Measurements from ENCODE around the gene PLXNA3. TPM values are rescaled to one million over a fixed set of nuclear protein-coding genes. Genes with fewer than 3 reads are reported as not detected.

Gene PLXNA3
- total RNA-seq, result 10 to 100 TPM in 7 of 8 experiments, 1 to 10 TPM in 1; 8.6 to 38.0 (median 22.3) TPM

- Histone ChIP-seq H3K4me3 (peak within 1 kb of the TSS; percentile 76 to 90 (median 87)), H3K4me1 (replicated peaks in 1 of 2) (peaks cover 7% of the 10 kb centered on the region in 2 donors), H3K27ac (peak within 1 kb of the TSS; percentile 97 to 98)
- in situ Hi-C loops (cut with MboI; ENCODE audit: low pct_unique_long_range_greater_than_20kb in 2 of 9, low sequenced_read_pairs in 9 of 9, unreplicated experiment in 9 of 9), result no loop called here
- peak; percentile 66 to 83 (median 70) for ATAC-seq (replicated peaks in 6 of 8)
- no CpG with 5 or more reads among the region's 88 CpGs for WGBS, 10 experiments
Measured at GRCh38 chrX:154458116-154458953, at the start of gene PLXNA3. TSS of gene PLXNA3 (plus strand) at chrX:154458281. CDS start at chrX:154460184, 1,903 bp downstream.

DNA sequence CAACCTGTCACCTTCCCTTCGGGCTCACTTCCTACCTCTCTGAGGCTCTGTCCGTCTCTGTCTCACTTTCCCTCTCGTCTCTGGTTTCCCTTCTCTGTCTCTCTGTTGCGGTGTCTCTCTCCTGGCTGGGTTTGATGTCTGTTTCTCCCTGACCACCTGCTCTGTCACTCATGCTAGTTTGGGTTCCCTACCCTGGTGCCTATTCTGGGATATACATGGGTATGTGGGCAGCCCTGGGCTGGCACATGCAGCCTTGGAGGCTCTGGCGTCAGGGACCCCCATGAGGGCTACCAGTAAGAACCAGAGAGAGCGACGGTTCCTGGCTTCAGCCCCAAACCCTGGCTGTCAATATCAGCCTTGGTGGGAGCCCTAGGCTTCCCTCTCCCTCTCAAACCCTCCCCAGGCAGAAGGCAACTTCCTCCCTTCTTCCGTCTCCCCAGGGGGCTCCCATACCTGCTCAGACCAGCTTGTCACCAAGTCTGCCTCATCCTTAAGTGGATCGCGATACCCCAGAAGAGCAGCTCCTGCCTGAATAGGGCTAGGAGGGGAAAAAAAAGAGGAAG is 49.3 kb upstream of the PLXNA3 start:
- Histone ChIP-seq H3K4me1 (replicated peaks in 1 of 2) (peaks cover 9 to 10% of the 10 kb centered on the region in 2 donors), H3K27ac (no peak overlapping the region), H3K4me3 (peak overlapping the region in 1 of 5 donors; percentile 0)
- no peak for ATAC-seq (replicated peaks in 6 of 8)
- in situ Hi-C loops (cut with MboI; ENCODE audit: low pct_unique_long_range_greater_than_20kb in 2 of 9, low sequenced_read_pairs in 9 of 9, unreplicated experiment in 9 of 9), result no loop called here
- 25 to 48% methylated on average over 2 of the region's 10 CpGs; no CpG with 5 or more reads in 8 of the 10 experiments for WGBS, 10 experiments

DNA sequence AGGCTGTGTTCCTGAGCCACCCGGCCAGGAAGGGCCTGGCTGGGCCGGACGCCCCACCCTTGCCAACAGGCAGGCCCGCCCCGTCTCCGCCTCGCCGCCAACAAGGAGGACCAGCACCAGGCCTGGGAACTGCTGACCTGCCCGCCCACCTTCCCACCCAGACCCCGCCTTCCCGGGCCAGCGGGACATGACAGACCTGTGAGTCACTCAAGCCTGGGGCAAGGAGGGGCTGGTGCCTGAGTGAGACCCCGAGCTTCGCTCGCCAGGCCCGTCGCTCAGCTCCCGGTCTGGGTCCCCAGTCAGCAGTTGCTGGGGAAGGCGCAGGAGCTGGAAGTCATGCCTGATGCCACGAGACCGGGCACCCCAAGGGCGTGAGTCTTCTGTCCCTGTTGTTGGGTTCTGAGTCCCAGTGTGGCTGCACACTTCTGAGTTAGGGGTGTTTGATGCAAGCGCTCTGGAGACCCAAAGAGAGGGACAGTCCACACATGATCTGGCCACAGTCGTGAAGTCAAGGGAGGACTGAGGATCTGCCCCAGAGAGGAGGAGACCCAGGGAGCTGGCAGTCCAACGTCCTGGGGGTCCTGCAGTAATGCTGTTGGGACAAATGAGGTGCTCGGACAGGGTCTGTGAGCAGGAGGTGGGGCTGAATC is 48.7 kb upstream of the PLXNA3 start, which contains the start of gene DNASE1L1:
TSS of gene DNASE1L1 (minus strand) at position 33 of the 650 bp plus-strand sequence. CDS start 3,686 bp downstream, outside the sequence.
- WGBS, 10 experiments, result 0 to 49% methylated on average over 1 to 7 of the region's 26 CpGs; no CpG with 5 or more reads in 8 of the 10 experiments
- H3K4me3 ChIP-seq, result peak within 1 kb of the TSS in 1 of 5 donors; percentile 0
- H3K27ac ChIP-seq, result peak within 1 kb of the TSS in 1 of 2 donors; percentile 46
- ATAC-seq (replicated peaks in 6 of 8), result peak; percentile 53 to 77 (median 65)
- in situ Hi-C loops (cut with MboI; ENCODE audit: low pct_unique_long_range_greater_than_20kb in 2 of 9, low sequenced_read_pairs in 9 of 9, unreplicated experiment in 9 of 9), result no loop called here
- H3K4me1 ChIP-seq (replicated peaks in 1 of 2), result peaks cover 9 to 10% of the 10 kb centered on the region in 2 donors

GRCh38 chrX:154411981-154412340 is 46.1 kb upstream of the PLXNA3 start:
- in situ Hi-C loops (cut with MboI; ENCODE audit: low pct_unique_long_range_greater_than_20kb in 2 of 9, low sequenced_read_pairs in 9 of 9, unreplicated experiment in 9 of 9), result no loop called here
- peak; percentile 48 to 90 (median 77) for ATAC-seq (replicated peaks in 6 of 8)
- peak overlapping the region; percentile 70 to 97 (median 84) for H3K4me3 ChIP-seq
- peak overlapping the region; percentile 91 to 92 for H3K27ac ChIP-seq
- no CpG with 5 or more reads among the region's 29 CpGs for WGBS, 10 experiments
- peaks cover 9 to 10% of the 10 kb centered on the region in 2 donors for H3K4me1 ChIP-seq (replicated peaks in 1 of 2)

GRCh38 chrX:154412468-154412867 is 45.6 kb upstream of the PLXNA3 start:
- Histone ChIP-seq H3K4me3 (peak overlapping the region; percentile 70 to 97 (median 84)), H3K4me1 (replicated peaks in 1 of 2) (peaks cover 9 to 10% of the 10 kb centered on the region in 2 donors), H3K27ac (peak overlapping the region; percentile 91 to 92)
- in situ Hi-C loops (cut with MboI; ENCODE audit: low pct_unique_long_range_greater_than_20kb in 2 of 9, low sequenced_read_pairs in 9 of 9, unreplicated experiment in 9 of 9), result no loop called here
- ATAC-seq (replicated peaks in 6 of 8), result peak in 3 of 8 experiments; percentile 6 to 29 (median 7)
- WGBS, 10 experiments, result 0 to 43% methylated on average over 2 of the region's 4 CpGs; no CpG with 5 or more reads in 8 of the 10 experiments

GRCh38 chrX:154413142-154413541 is 44.9 kb upstream of the PLXNA3 start:
- in situ Hi-C loops (cut with MboI; ENCODE audit: low pct_unique_long_range_greater_than_20kb in 2 of 9, low sequenced_read_pairs in 9 of 9, unreplicated experiment in 9 of 9), result no loop called here
- no peak overlapping the region for H3K27ac ChIP-seq
- H3K4me3 ChIP-seq, result no peak overlapping the region
- peaks cover 9 to 10% of the 10 kb centered on the region in 2 donors for H3K4me1 ChIP-seq (replicated peaks in 1 of 2)
- WGBS, 10 experiments, result no CpG with 5 or more reads among the region's 8 CpGs
- ATAC-seq (replicated peaks in 6 of 8), result no peak

- in situ Hi-C loops (cut with MboI; ENCODE audit: low pct_unique_long_range_greater_than_20kb in 2 of 9, low sequenced_read_pairs in 9 of 9, unreplicated experiment in 9 of 9), result no loop called here
- WGBS, 10 experiments, result 58 to 100% methylated on average over 1 to 2 of the region's 7 CpGs; no CpG with 5 or more reads in 8 of the 10 experiments
- ATAC-seq (replicated peaks in 6 of 8), result no peak
- H3K4me1 ChIP-seq (replicated peaks in 1 of 2), result peaks cover 5% of the 10 kb centered on the region in 2 donors
- H3K4me3 ChIP-seq, result no peak overlapping the region
- no peak overlapping the region for H3K27ac ChIP-seq
Measured at GRCh38 chrX:154417157-154417556, 40.9 kb upstream of the PLXNA3 start.

- no peak for ATAC-seq (replicated peaks in 6 of 8)
- in situ Hi-C loops (cut with MboI; ENCODE audit: low pct_unique_long_range_greater_than_20kb in 2 of 9, low sequenced_read_pairs in 9 of 9, unreplicated experiment in 9 of 9), result no loop called here
- WGBS, 10 experiments, result 47% methylated on average over 3 of the region's 8 CpGs; no CpG with 5 or more reads in 9 of the 10 experiments
- H3K27ac ChIP-seq, result no peak overlapping the region
- no peak overlapping the region for H3K4me3 ChIP-seq
- H3K4me1 ChIP-seq (replicated peaks in 1 of 2), result no peaks in the 10 kb centered on the region
Measured at GRCh38 chrX:154419189-154419588, 38.9 kb upstream of the PLXNA3 start.

DNA sequence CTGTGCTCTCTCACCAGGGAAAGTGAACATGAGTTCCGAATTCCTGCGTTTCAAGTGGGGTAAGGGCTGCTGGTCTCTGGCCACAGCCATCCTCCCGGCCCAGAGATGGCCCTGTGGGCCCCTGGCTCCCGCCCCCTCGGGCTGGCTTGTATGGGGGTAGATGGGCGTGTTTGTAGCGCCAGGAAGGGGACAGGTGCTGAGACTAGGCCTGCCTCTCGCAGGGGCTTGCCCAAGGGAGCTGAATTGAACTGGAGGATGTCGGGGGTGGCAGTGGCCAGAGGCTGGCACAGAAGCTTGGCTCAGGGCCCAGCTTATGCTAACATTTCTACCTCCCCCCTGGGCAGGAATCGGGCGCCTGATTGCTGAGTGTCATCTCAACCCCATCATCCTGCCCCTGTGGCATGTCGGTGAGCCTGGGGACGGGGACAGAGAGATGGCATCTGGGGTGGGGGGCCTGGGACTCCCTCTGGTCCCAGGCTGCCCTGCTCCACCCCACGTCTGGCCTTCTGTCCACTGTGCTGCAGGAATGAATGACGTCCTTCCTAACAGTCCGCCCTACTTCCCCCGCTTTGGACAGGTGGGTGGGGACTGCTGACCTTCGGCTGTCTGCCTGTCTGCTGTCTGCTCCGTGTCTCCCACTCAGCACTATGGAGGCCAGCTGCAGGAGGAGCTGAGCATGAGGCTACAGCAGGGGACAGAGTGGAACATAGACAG is 38.2 kb upstream of the PLXNA3 start:
- ATAC-seq (replicated peaks in 6 of 8), result peak in 2 of 8 experiments; percentile 11 to 28
- Histone ChIP-seq H3K4me3 (no peak overlapping the region), H3K4me1 (replicated peaks in 1 of 2) (no peaks in the 10 kb centered on the region), H3K27ac (no peak overlapping the region)
- 52% methylated on average over 7 of the region's 19 CpGs; no CpG with 5 or more reads in 9 of the 10 experiments for WGBS, 10 experiments
- in situ Hi-C loops (cut with MboI; ENCODE audit: low pct_unique_long_range_greater_than_20kb in 2 of 9, low sequenced_read_pairs in 9 of 9, unreplicated experiment in 9 of 9), result no loop called here

GRCh38 chrX:154420402-154420756 is 37.7 kb upstream of the PLXNA3 start:
- in situ Hi-C loops (cut with MboI; ENCODE audit: low pct_unique_long_range_greater_than_20kb in 2 of 9, low sequenced_read_pairs in 9 of 9, unreplicated experiment in 9 of 9), result no loop called here
- no peak for ATAC-seq (replicated peaks in 6 of 8)

DNA sequence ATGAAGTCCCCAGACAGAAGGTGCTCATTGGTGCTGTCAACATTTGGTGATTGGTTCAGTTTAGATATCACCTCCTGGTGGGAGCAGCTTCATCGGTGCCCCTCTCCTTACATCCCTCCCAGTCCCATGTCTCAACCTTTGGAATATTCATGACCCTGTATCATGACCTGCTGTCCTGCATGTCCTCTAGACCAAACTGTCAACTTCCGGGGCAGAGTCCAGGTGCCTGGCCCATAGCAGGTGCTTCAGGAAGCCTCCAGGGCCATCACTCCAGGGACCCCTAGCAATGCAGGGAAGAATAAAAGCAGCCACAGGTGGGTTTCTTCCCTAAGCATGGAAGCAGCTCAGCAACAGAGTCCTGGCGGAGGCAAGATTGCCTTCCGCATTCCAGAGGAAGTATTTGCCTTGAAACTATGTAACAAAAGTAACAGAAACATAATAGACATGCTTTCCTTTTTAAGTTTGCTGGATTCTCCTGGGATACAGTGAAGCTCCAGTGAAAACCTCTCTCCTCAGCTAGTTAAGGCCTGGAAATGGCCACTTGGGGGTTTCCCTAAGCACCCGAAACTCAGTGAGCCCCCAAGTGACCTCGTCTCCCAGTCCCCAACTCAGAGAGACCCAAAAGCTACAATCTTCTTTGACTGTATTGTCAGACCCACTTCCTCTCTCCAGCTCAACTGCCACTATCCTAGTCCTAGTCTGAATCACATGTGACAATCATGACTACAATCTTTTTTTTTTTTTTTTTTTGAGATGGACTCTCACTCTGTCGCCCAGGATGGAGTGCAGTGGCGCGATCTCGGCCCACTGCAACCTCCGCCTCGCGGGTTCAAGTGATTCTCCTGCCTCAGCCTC is 30.9 kb upstream of the PLXNA3 start:
- no peak for ATAC-seq (replicated peaks in 6 of 8)
- peaks cover 8 to 10% of the 10 kb centered on the region in 2 donors for H3K4me1 ChIP-seq (replicated peaks in 1 of 2)
- in situ Hi-C loops (cut with MboI; ENCODE audit: low pct_unique_long_range_greater_than_20kb in 2 of 9, low sequenced_read_pairs in 9 of 9, unreplicated experiment in 9 of 9), result no loop called here
- no peak overlapping the region for H3K4me3 ChIP-seq
- 17 to 98% (median 74%) methylated on average over 1 to 7 of the region's 13 CpGs; no CpG with 5 or more reads in 6 of the 10 experiments for WGBS, 10 experiments
- H3K27ac ChIP-seq, result no peak overlapping the region

More at GRCh38 chrX:154420402-154420756, 37.7 kb upstream of the PLXNA3 start:
- Histone ChIP-seq H3K4me3 (no peak overlapping the region), H3K4me1 (replicated peaks in 1 of 2) (no peaks in the 10 kb centered on the region), H3K27ac (no peak overlapping the region)
- WGBS, 10 experiments, result no CpG with 5 or more reads among the region's 10 CpGs

Measured in motor neuron (in vitro differentiated cells).